SK-MEL-5 (cell line): ENCODE data around the gene ENOX1. TPM values are rescaled to one million over a fixed set of nuclear protein-coding genes. Genes with fewer than 3 reads are reported as not detected.
A peak's percentile ranks its signal among the peaks of the same experiment; 100 is the strongest.

Experiments
- DNase-seq: peaks from one replicate; pipeline ENCODE4 v3.0.0-alpha.2; 2016; ENCODE audit warnings: low read depth, low spot score
- in situ Hi-C: cut with HindIII; loops from 2 replicates; pipeline ENCODE4 v1.10.0; 2016; ENCODE audit warnings: low sequenced_read_pairs, high pct_unique_total_duplicates, low pct_unique_long_range_greater_than_20kb
- total RNA-seq: library from RNA; depleted of rRNA; stranded (reverse); fragments of >200 nt; shearing (Covaris generic); gene quantifications from 2 replicates; pipeline ENCODE4 v1.2.3, GENCODE V29; 2014

ENOX1 gene
- total RNA-seq, 1 experiment from 2014 or later, result 14.2 TPM

GRCh38 chr13:43377973-43378372 is 408.8 kb downstream of the ENOX1 start:
- no peak for DNase-seq
- in situ Hi-C loops, result no loop called here

DNA sequence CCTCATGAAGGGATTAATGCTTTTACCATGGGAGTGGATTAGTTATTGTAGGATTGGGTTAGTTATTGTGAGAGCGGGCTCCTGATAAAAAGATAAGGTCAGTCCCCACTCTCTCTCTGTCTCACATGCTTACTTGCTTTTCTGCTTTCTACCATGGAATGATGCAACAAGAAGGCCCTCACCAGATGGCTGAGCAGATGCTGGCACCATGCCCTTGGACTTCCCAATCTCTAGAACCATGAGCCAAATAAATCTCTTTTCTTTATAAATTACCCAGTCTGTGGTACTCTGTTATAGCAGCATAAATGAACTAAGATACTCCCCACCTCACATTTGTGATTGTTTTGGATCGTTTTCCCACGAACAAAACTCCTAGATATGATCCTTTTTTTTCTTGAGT is 409.6 kb downstream of the ENOX1 start:
- in situ Hi-C loops, result no loop called here
- no peak for DNase-seq

DNA sequence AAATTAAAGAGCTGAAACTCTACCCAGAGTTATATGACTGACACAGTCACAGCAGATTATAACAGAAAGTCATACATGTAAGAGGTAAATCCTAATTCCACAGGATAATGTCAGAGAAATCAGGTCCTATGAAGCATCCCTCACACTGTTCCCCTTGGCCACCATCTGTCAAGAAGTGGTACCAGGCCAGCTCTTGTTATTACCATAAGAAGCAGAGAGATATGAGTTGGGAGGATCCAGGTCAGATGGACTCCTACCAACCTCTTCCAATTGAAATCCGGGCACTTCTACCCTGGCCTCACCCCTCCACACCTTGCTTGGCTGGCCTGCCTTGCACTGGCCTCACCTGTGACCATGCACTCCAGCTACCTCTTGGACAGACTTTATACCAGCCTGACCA is 410.2 kb downstream of the ENOX1 start:
- in situ Hi-C loops, result no loop called here
- no peak for DNase-seq

GRCh38 chr13:43375797-43376465 is 410.8 kb downstream of the ENOX1 start:
- in situ Hi-C loops, result no loop called here

DNA sequence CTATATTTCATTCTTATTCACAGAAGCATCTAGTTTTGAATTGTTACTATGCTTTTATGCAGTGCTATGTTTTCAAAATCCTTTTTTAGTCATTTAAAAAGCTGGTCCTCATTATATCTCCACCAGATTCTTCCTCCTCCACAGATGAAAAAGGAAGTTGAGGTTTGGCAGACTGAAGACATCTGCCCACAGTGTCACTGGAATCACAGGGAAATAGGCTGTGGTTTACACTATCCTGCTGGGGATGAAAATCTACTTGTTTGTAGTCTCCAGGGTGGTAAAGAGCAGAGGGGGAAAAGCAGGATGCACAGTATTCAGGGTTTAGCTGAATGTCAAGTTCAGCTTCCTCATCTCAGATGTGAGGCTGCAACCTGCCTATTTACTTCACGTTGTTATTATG is 412.2 kb downstream of the ENOX1 start:
- peak; percentile 7 for DNase-seq
- in situ Hi-C loops, result no loop called here

More at GRCh38 chr13:43375797-43376465, 410.8 kb downstream of the ENOX1 start:
- DNase-seq, result no peak

DNA sequence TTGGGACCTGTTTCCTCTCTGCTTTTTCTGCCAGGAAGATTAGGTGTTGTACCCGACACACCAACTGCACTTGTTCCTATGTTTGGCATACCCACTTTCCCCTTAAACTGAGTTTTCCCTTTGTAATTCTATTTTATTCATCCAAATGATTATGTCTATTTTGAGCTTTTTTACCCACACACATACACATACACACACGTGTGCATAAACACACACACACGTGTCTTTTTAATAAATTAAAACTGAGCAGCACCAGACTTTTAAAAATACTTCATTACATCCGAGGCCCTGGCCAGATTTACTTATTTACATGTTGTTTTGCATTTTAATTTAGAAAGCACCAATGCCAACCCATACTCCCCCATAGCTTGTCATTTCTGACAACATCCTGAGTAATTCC is 413.4 kb downstream of the ENOX1 start:
- in situ Hi-C loops, result no loop called here
- DNase-seq, result no peak

GRCh38 chr13:43370842-43371241 is 415.9 kb downstream of the ENOX1 start:
- in situ Hi-C loops, result no loop called here
- DNase-seq, result no peak

DNA sequence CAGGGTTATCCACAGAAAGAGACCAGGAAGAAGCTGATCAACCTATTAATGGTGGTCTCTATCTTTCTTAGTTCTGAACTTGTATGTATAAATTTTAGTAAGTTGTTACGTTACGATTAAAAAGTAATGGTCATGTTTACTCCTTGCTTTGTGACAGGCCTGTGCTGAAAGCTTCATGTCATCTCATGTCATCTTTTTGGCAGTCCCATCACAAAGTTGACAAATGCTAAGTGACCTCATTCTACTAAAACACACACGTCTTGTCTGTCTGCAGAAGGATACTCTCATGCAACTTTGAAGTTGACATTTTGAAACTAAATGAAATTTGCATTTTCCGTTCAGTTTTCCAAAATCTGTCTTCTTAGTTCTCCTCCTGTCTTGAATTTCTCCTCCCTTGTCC is 417.5 kb downstream of the ENOX1 start:
- in situ Hi-C loops, result no loop called here
- DNase-seq, result no peak

DNA sequence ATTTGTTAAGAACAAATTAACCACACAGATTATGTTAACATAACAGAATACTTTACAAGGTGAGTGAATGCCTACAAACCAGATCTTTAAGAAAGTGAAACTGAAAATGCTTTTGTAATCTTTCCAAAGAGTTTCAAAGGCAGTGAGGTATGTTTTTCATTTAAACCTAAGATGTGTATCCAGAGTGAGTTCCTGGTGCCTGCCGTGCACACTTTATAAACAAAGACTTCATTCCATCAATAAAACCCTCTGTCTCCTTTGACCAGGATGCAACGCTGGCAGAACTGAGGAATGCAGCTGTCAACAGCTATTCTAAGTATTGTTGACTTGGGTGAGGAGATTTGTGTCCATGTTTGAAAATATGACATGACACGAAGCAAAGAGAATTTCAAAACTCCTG is 418.8 kb downstream of the ENOX1 start:
- DNase-seq, result peak; percentile 16
- in situ Hi-C loops, result no loop called here

DNA sequence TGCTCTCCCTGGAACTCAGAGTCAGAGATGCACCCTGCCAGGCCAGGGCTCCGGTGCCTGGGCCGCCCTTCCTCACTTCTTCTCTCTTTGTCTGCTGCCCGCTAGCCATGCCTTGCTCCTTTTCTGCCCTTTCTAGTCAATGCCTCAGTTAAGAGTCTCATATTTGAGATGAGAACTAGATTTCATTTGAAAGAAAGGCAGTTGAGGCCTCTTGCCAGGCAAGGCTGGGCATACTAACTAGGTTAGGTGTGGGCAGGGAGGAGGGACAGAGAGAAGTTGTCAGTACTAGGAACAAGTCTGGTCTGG is 421.8 kb downstream of the ENOX1 start:
- in situ Hi-C loops, result no loop called here
- no peak for DNase-seq

- in situ Hi-C loops, result no loop called here
- no peak for DNase-seq
These were observed 422.3 kb downstream of the ENOX1 start for GRCh38 chr13:43364210-43365038.

GRCh38 chr13:43363156-43363953 is 423.4 kb downstream of the ENOX1 start:
- in situ Hi-C loops, result no loop called here
- no peak for DNase-seq

DNA sequence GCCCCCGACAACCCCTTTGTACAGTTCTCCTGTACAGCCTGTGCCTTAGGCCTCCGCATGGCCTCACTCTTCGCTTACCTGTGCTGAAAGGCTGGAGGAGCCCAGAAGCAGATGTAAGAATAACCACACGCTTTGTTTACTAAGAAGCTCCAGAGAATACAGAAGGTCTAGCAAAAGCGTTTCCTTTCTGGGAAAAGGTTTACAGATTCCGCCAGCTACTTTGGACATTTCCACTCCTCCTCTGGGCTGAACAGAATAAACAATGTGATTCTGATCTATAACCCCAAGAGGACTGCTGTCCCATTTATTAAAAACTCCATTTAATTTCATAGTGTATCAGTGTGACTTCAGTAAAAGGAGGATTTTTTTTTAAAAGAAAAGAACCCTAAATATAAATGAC is 424.2 kb downstream of the ENOX1 start:
- no peak for DNase-seq
- in situ Hi-C loops, result no loop called here

DNA sequence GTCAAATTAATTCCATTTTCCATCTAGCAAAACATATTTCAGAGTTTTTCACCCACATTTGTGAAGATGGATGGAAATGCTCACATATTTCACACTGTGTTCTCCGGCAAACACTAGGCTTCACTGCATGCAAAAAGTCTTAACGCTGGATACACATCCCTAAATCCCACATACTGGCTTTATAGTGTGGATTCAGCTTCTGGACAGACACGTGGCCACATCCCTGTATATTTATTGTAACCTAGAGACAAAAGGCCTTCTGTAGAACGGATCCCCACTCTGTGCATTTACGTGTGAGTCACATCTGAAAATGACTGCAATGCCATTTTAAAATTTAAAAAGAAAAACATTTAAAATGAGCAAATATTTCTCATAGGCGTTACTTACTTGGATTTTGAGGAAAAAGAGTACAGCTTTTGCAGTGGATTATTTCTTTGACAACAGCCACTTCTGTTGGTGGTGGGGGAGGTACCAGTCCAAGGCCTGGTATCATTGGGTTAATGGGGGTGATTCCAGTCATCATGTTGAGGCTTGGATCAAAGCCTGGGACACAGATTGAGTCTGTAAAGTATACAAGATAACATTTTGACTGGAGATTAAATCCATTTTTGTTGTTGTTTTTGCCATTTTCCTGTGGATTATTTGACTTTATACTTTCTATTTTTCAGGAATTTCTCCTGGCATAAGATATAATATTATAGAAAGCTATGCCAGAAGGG is 425.7 kb downstream of the ENOX1 start:
- peak; percentile 92 for DNase-seq
- in situ Hi-C loops, result no loop called here

- in situ Hi-C loops, result no loop called here
- no peak for DNase-seq
These were observed 426.6 kb downstream of the ENOX1 start for GRCh38 chr13:43360171-43360570.

- DNase-seq, result no peak
- in situ Hi-C loops, result no loop called here
These were observed 427.2 kb downstream of the ENOX1 start for GRCh38 chr13:43359536-43359935.

DNA sequence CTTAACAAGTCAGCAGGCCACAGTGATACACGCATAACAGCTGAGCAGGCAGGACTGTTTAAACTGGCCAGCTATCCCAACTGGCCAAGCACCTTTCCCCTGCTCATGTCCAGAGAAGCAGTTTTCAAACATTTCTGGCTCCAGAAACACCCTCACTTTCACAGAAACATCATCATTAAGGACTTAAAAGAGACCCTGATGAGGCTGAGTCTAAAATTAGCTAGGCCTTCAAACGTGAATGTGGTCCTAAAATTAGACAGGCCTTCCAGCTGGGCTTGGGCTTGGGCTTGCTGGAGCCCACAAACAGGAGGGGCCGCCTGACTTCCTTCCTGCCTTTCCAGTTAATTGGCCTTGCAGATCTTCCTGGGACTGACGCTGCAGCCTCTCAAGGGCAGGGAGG is 429.2 kb downstream of the ENOX1 start:
- in situ Hi-C loops, result no loop called here
- no peak for DNase-seq

- in situ Hi-C loops, result no loop called here
- no peak for DNase-seq
These were observed 430.2 kb downstream of the ENOX1 start for GRCh38 chr13:43356567-43356966.
